Sigmoid colon (tissue), 7 donors: ENCODE results near the gene C7orf33. TPM values are rescaled to one million over a fixed set of nuclear protein-coding genes. Genes with fewer than 3 reads are reported as not detected.

Source experiments
- DNase-seq: peaks from one replicate; pipeline ENCODE4 v3.0.0-alpha.2; 2019
- H3K27ac ChIP-seq, 4 donors: fragments of 200-600 bp; sonication (generic); one replicate each; pipeline ENCODE4 v1.5.1; 2016 to 2019; ENCODE audit warnings: mild to moderate bottlenecking in 1 of 4
- H3K27me3 ChIP-seq, 3 donors: fragments of 200-600 bp; sonication (generic); one replicate each; pipeline ENCODE4 v1.5.1; 2019; ENCODE audit warnings: mild to moderate bottlenecking in 1 of 3
- H3K36me3 ChIP-seq, 4 donors: fragments of 200-600 bp; sonication (generic); one replicate each; pipeline ENCODE4 v1.5.1; 2016 to 2019
- H3K4me1 ChIP-seq, 4 donors: fragments of 200-600 bp; sonication (generic); one replicate each; pipeline ENCODE4 v1.5.1; 2017 to 2019
- H3K4me3 ChIP-seq, 4 donors: fragments of 200-600 bp; sonication (generic); one replicate each; pipeline ENCODE4 v1.5.1; 2017 to 2019; ENCODE audit warnings: mild to moderate bottlenecking in 2 of 4, moderate library complexity in 1 of 4
- H3K9me3 ChIP-seq, 4 donors: fragments of 200-600 bp in 3 of 4; sonication (generic) in 3 of 4; one replicate each; pipeline versions ENCODE4 v1.5.1 to v1.6.1; 2013 to 2019
- EP300 ChIP-seq, 4 donors: sonication (generic); formaldehyde crosslinking; IDR thresholded peaks; one replicate each; pipeline ENCODE4 v1.6.1; 2017; ENCODE audit warnings: antibody characterized with exemption in 4 of 4
- POLR2A ChIP-seq, 2 donors: fragments of 450-650 bp; IDR thresholded peaks; one replicate each; pipeline ENCODE4 v1.6.1; 2016; ENCODE audit warnings: antibody characterized with exemption in 2 of 2, mild to moderate bottlenecking in 2 of 2, moderate library complexity in 2 of 2
- POLR2AphosphoS5 ChIP-seq, 4 donors: sonication (generic); formaldehyde crosslinking; IDR thresholded peaks; one replicate each; pipeline ENCODE4 v1.6.1; 2017; ENCODE audit warnings: antibody characterized with exemption in 4 of 4
- WGBS, 2 donors: extraction: QIAGEN DNeasy Blood & Tissue Kit; methylation state at CpG; one replicate each; pipeline ENCODE4 v1.1.7; 2013; 5-methylcytosine and 5-hydroxymethylcytosine counted together
- intact Hi-C: fragments of 100-400 bp; cut with DNase I; formaldehyde crosslinking; loops from one replicate; pipeline ENCODE4 v1.15.1; 2023
- polyA plus RNA-seq, 3 donors: library from polyadenylated mRNA; stranded (reverse); fragments of 200-250 nt; gene quantifications; one replicate each; pipeline ENCODE4 v1.2.3, GENCODE V29; 2013
- total RNA-seq, 4 donors: library from RNA; depleted of rRNA; stranded (reverse); fragments of >200 nt; gene quantifications; one replicate each; pipeline ENCODE4 v1.1.0, GENCODE V29; 2016
- TF ChIP-seq, protein P1 (sequence below), 4 experiments: fragments of 450-650 bp in 3 of 4; fragments of 200-600 bp in 1 of 4; IDR thresholded peaks; one replicate each; pipeline ENCODE4 v1.5.1; 2016 to 2019; ENCODE audit warnings: antibody characterized with exemption in 4 of 4, mild to moderate bottlenecking in 3 of 4, moderate library complexity in 2 of 4
- donor health status: healthy with polysubstance abuse.
- donor health status: Bipolar disorder and iron deficiency.
- donor health status: healthy.

The C7orf33 gene
- total and polyA plus RNA-seq, 7 donors, result not detected

DNA sequence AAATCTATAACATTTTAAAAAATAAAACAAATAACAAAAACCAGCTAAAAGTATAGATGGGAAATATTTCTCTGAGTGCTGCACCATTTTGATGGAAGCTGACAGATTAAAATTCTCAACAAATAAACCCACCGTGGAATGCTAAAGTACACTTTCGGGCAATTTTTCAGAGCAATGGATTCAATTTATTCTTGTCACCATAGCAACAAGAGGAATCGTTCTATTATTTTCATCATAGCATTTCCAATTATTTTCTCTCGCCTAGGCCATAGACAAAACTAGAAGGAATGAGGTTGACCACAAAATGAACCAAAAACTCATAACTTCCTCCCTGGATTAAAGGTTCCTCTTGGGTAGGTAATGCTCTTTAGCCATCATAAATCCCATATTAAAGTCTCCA is 44.6 kb upstream of the C7orf33 start:
- Histone ChIP-seq H3K27ac (no peak overlapping the region), H3K27me3 (no peaks in the 10 kb centered on the region), H3K4me3 (no peak overlapping the region), H3K4me1 (no peaks in the 10 kb centered on the region), H3K9me3 (no peaks in the 10 kb centered on the region), H3K36me3 (no peaks in the 10 kb centered on the region)
- no peak for TF ChIP-seq POLR2AphosphoS5 (IDR thresholded peaks at IDR 0.05)
- TF ChIP-seq EP300 (IDR thresholded peaks at IDR 0.05), result no peak
- TF ChIP-seq, protein P1, sequence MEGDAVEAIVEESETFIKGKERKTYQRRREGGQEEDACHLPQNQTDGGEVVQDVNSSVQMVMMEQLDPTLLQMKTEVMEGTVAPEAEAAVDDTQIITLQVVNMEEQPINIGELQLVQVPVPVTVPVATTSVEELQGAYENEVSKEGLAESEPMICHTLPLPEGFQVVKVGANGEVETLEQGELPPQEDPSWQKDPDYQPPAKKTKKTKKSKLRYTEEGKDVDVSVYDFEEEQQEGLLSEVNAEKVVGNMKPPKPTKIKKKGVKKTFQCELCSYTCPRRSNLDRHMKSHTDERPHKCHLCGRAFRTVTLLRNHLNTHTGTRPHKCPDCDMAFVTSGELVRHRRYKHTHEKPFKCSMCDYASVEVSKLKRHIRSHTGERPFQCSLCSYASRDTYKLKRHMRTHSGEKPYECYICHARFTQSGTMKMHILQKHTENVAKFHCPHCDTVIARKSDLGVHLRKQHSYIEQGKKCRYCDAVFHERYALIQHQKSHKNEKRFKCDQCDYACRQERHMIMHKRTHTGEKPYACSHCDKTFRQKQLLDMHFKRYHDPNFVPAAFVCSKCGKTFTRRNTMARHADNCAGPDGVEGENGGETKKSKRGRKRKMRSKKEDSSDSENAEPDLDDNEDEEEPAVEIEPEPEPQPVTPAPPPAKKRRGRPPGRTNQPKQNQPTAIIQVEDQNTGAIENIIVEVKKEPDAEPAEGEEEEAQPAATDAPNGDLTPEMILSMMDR (IDR thresholded peaks at IDR 0.05), result no peak
- TF ChIP-seq POLR2A (IDR thresholded peaks at IDR 0.05), result no peak
- intact Hi-C loops, result no loop called here
- 79 to 83% methylated on average over 4 of the region's 4 CpGs for WGBS, 2 donors
- DNase-seq, result no peak

DNA sequence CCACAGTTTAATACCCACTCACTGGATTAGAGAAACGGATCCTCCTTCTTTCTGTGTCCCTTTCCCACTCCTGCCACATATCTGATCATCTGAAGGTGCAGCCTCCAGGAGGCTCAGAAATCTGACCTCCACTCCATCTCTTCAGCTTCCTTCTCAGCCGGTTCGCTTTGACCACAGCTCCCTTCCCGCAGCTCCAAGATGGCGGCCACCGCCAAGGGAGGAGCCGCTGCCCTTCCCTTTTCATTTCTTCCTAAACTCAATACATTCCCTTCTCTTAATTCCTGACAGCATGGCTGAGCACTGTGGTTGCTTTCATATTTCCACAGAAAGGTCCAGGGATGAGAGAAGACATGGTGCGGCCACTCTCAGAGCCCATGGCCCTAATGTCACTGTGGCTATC is 43.7 kb upstream of the C7orf33 start:
- TF ChIP-seq, protein P1 (IDR thresholded peaks at IDR 0.05), result no peak
- TF ChIP-seq POLR2AphosphoS5 (IDR thresholded peaks at IDR 0.05) (no peak), POLR2A (IDR thresholded peaks at IDR 0.05) (no peak), EP300 (IDR thresholded peaks at IDR 0.05) (no peak)
- intact Hi-C loops, result no loop called here
- Histone ChIP-seq H3K4me1 (no peaks in the 10 kb centered on the region), H3K36me3 (no peaks in the 10 kb centered on the region), H3K27ac (no peak overlapping the region), H3K9me3 (no peaks in the 10 kb centered on the region), H3K27me3 (no peaks in the 10 kb centered on the region), H3K4me3 (no peak overlapping the region)
- DNase-seq, result no peak
- 83 to 93% methylated on average over 8 of the region's 8 CpGs for WGBS, 2 donors

DNA sequence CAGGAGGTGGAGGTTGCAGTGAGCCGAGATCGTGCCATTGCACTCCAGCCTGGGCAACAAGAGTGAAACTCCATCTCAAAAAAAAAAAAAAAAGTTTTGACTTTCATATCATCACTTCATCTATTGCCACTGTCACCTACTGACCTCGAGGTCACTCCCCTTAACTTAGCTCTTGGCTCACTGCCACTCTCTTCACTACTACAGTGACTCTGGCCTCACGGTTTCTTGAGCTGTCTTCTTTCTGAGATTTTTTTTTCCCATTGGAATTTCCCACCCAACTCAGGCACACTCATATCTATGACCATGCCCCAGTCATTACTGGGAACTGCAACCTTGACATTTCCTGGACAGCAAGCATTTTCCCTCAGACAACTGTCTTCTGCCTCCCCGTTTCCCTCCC is 42.6 kb upstream of the C7orf33 start:
- no peaks in the 10 kb centered on the region for H3K9me3 ChIP-seq
- intact Hi-C loops, result no loop called here
- no peak for DNase-seq
- no peaks in the 10 kb centered on the region for H3K36me3 ChIP-seq
- H3K27ac ChIP-seq, result no peak overlapping the region
- H3K4me3 ChIP-seq, result no peak overlapping the region
- no peaks in the 10 kb centered on the region for H3K27me3 ChIP-seq
- 72 to 81% methylated on average over 5 of the region's 5 CpGs for WGBS, 2 donors
- no peaks in the 10 kb centered on the region for H3K4me1 ChIP-seq
- no peak for TF ChIP-seq EP300 (IDR thresholded peaks at IDR 0.05)
- no peak for TF ChIP-seq POLR2A (IDR thresholded peaks at IDR 0.05)
- TF ChIP-seq, protein P1 (IDR thresholded peaks at IDR 0.05), result no peak

DNA sequence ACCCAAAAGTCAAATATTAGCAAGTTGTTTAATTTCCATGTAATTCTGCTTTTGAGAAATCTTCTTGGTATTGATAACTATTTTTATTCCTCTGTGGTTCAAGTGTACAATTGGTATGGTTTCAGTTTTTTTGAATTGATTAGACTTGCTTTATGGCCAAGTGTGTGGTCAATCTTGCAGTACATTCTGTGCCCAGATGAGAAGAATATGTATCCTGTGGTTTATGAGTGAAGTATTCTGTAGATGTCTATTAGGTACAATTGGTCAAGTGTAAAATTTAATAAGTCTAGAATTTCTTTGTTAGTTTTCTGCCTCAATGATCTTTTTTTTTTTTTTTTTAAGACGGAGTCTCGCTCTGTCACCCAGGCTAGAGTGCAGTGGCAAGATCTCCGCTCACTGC is 36.6 kb upstream of the C7orf33 start:
- no peaks in the 10 kb centered on the region for H3K27me3 ChIP-seq
- no peak overlapping the region for H3K4me3 ChIP-seq
- H3K4me1 ChIP-seq, result no peaks in the 10 kb centered on the region
- H3K27ac ChIP-seq, result no peak overlapping the region
- DNase-seq, result no peak
- H3K9me3 ChIP-seq, result no peaks in the 10 kb centered on the region
- no peak for TF ChIP-seq POLR2AphosphoS5 (IDR thresholded peaks at IDR 0.05)
- TF ChIP-seq POLR2A (IDR thresholded peaks at IDR 0.05), result no peak
- no peak for TF ChIP-seq EP300 (IDR thresholded peaks at IDR 0.05)
- TF ChIP-seq, protein P1 (IDR thresholded peaks at IDR 0.05), result no peak
- no peaks in the 10 kb centered on the region for H3K36me3 ChIP-seq
- intact Hi-C loops, result no loop called here
- 93 to 96% methylated on average over 3 of the region's 3 CpGs for WGBS, 2 donors

DNA sequence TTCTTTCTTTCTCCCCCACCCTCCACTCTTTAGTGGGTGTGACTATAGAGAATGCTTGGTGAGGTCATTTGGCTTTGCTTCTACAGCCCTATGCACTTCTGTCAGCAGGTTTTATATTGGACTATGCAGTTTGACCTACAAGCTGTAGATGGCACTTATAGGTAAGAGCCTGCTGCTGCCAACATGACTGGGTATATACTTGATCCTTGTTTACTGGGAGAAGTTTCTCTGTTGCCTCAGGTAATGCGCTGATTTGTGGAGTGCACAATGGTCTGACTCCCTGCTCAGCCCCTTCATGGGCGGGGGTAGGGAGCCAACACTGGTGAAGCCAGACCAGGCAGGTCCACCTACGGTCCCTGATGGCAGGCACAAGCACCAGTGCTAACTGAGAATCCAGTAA is 33.7 kb upstream of the C7orf33 start:
- Histone ChIP-seq H3K4me3 (no peak overlapping the region), H3K36me3 (no peaks in the 10 kb centered on the region), H3K27me3 (no peaks in the 10 kb centered on the region), H3K9me3 (no peaks in the 10 kb centered on the region), H3K27ac (no peak overlapping the region), H3K4me1 (no peaks in the 10 kb centered on the region)
- no peak for DNase-seq
- TF ChIP-seq EP300 (IDR thresholded peaks at IDR 0.05) (no peak), POLR2A (IDR thresholded peaks at IDR 0.05) (no peak), POLR2AphosphoS5 (IDR thresholded peaks at IDR 0.05) (no peak)
- TF ChIP-seq, protein P1 (IDR thresholded peaks at IDR 0.05), result no peak
- intact Hi-C loops, result no loop called here
- 69 to 96% methylated on average over 3 of the region's 3 CpGs for WGBS, 2 donors
